ENCODE data around the gene CACNA1C.
A peak's percentile ranks its signal among the peaks of the same experiment; 100 is the strongest.
"Not testable (repeated sequence)": the region's sequence is repeated elsewhere in the genome, so short reads cannot be mapped to it uniquely, and the experiment has no call there.

Gene CACNA1C

GRCh38 chr12:2120982-2121758, 68.4 kb downstream of the CACNA1C start:
- H3K4me3 ChIP-seq (replicated peaks in 1 of 2; ENCODE audit: low read depth in 2 of 2, low read length in 2 of 2): no peak overlapping the region
- no peak for DNase-seq (ENCODE audit: low read depth in 2 of 2)
- no peak for TF ChIP-seq CTCF (IDR thresholded peaks at IDR 0.05; ENCODE audit: low read depth, low read length)

- no peak overlapping the region for H3K4me3 ChIP-seq (replicated peaks in 1 of 2; ENCODE audit: low read depth in 2 of 2, low read length in 2 of 2)
Measured at GRCh38 chr12:2124466-2125023, 71.8 kb downstream of the CACNA1C start.

GRCh38 chr12:2125651-2126522, 73.1 kb downstream of the CACNA1C start:
- no peak overlapping the region for H3K4me3 ChIP-seq (replicated peaks in 1 of 2; ENCODE audit: low read depth in 2 of 2, low read length in 2 of 2)
- DNase-seq (ENCODE audit: low read depth in 2 of 2): no peak
- no peak for TF ChIP-seq CTCF (IDR thresholded peaks at IDR 0.05; ENCODE audit: low read depth, low read length)

More at GRCh38 chr12:2124466-2125023, 71.8 kb downstream of the CACNA1C start:
- TF ChIP-seq CTCF (IDR thresholded peaks at IDR 0.05; ENCODE audit: low read depth, low read length): no peak
- no peak for DNase-seq (ENCODE audit: low read depth in 2 of 2)

- DNase-seq (ENCODE audit: low read depth in 2 of 2): no peak
- no peak overlapping the region for H3K4me3 ChIP-seq (replicated peaks in 1 of 2; ENCODE audit: low read depth in 2 of 2, low read length in 2 of 2)
- no peak for TF ChIP-seq CTCF (IDR thresholded peaks at IDR 0.05; ENCODE audit: low read depth, low read length)
Measured at GRCh38 chr12:2126676-2127406, 74.1 kb downstream of the CACNA1C start.

- DNase-seq (ENCODE audit: low read depth in 2 of 2): peak; percentile 11 to 64
- TF ChIP-seq CTCF (IDR thresholded peaks at IDR 0.05; ENCODE audit: low read depth, low read length): no peak
Measured at GRCh38 chr12:2129076-2129475, 76.3 kb downstream of the CACNA1C start.

GRCh38 chr12:2135661-2136418, 83.1 kb downstream of the CACNA1C start:
- not testable (repeated sequence) for H3K4me3 ChIP-seq (replicated peaks in 1 of 2; ENCODE audit: low read depth in 2 of 2, low read length in 2 of 2); DNase-seq (ENCODE audit: low read depth in 2 of 2)

More at GRCh38 chr12:2129076-2129475, 76.3 kb downstream of the CACNA1C start:
- H3K4me3 ChIP-seq (replicated peaks in 1 of 2; ENCODE audit: low read depth in 2 of 2, low read length in 2 of 2): no peak overlapping the region
